SK-N-SH (cell line): ENCODE measurements around the gene NSA2. TPM values are rescaled to one million over a fixed set of nuclear protein-coding genes. Genes with fewer than 3 reads are reported as not detected.

Experiments
- CTCF ChIA-PET: fragments of 300-600, 350-600 bp; formaldehyde crosslinking; extraction: SDS; loops from one replicate; lab custom pipeline; 2021; lab: Yijun Ruan, JAX
- POLR2A ChIA-PET: fragments of 350-600 bp; sonication (Branson Sonifier 250); formaldehyde crosslinking; extraction: SDS; loops from one replicate; lab custom pipeline; 2020; ENCODE audit warnings: antibody characterized with exemption, inconsistent platforms; lab: Yijun Ruan, JAX
- DNase-seq: peaks from one replicate; pipeline ENCODE4 v3.0.0; 2012
- H2AFZ ChIP-seq: fragments of 200-600 bp; sonication (generic); 2 replicates; pipeline ENCODE4 v1.8.1; 2016; ENCODE audit warnings: antibody characterized with exemption, mild to moderate bottlenecking, low read depth
- H3F3A ChIP-seq: fragments of 200-600 bp; sonication (generic); replicated peaks from 2 replicates; pipeline ENCODE3; 2016; ENCODE audit warnings: antibody characterized with exemption, mild to moderate bottlenecking; ENCODE audit not compliant: insufficient read depth
- H3K27ac ChIP-seq, 2 experiments: fragments of 200-500 bp in 1 of 2; fragments of 200-600 bp in 1 of 2; sonication (Bioruptor generic) in 1 of 2; sonication (generic), shearing (Covaris generic) in 1 of 2; 2 replicates each; pipeline versions ENCODE4 v1.5.1 to v1.6.1; 2014 to 2016; ENCODE audit warnings: low read depth in 2 of 2, inconsistent platforms in 1 of 2, low read length in 1 of 2, mild to moderate bottlenecking in 1 of 2, mixed read lengths in 1 of 2
- H3K27me3 ChIP-seq: fragments of 200-600 bp; sonication (generic), shearing (Covaris generic); 2 replicates; pipeline ENCODE4 v1.6.1; 2016; ENCODE audit warnings: mixed run types; ENCODE audit not compliant: insufficient read depth
- H3K36me3 ChIP-seq, 2 experiments: fragments of 200-500 bp in 1 of 2; fragments of 200-600 bp in 1 of 2; sonication (Bioruptor generic) in 1 of 2; sonication (generic) in 1 of 2; replicated peaks in 1 of 2; 2 replicates each; pipeline versions ENCODE3 to v1.5.1; 2014 to 2016; ENCODE audit warnings: low read length in 1 of 2, mild to moderate bottlenecking in 1 of 2; ENCODE audit not compliant: insufficient read depth in 2 of 2, control insufficient read depth in 1 of 2
- H3K4me1 ChIP-seq, 2 experiments: fragments of 200-500 bp in 1 of 2; fragments of 200-600 bp in 1 of 2; sonication (Bioruptor generic) in 1 of 2; sonication (generic), shearing (Covaris generic) in 1 of 2; 2 replicates each; pipeline versions ENCODE4 v1.5.1 to v1.6.1; 2014 to 2016; ENCODE audit warnings: low read depth in 1 of 2, low read length in 1 of 2, mixed run types in 1 of 2; ENCODE audit not compliant: insufficient read depth in 2 of 2, control insufficient read depth in 1 of 2
- H3K4me2 ChIP-seq: fragments of 200-600 bp; sonication (generic), shearing (Covaris generic); 2 replicates; pipeline ENCODE4 v1.6.1; 2017; ENCODE audit warnings: mixed run types
- H3K4me3 ChIP-seq, 2 experiments: fragments of 200-500 bp in 1 of 2; fragments of 200-600 bp in 1 of 2; sonication (Bioruptor generic) in 1 of 2; sonication (generic), shearing (Covaris generic) in 1 of 2; 2 replicates each; pipeline versions ENCODE4 v1.5.1 to v1.8.1; 2014 to 2016; ENCODE audit warnings: low read depth in 2 of 2, inconsistent platforms in 1 of 2, low read length in 1 of 2, mild to moderate bottlenecking in 1 of 2, mixed read lengths in 1 of 2, moderate library complexity in 1 of 2
- H3K79me2 ChIP-seq: fragments of 200-600 bp; sonication (generic); 2 replicates; pipeline ENCODE4 v1.8.1; 2017; ENCODE audit warnings: mild to moderate bottlenecking; ENCODE audit not compliant: insufficient read depth
- H3K9ac ChIP-seq: fragments of 200-600 bp; sonication (generic); 2 replicates; pipeline ENCODE4 v1.6.1; 2017; ENCODE audit warnings: mixed run types
- H3K9me2 ChIP-seq: fragments of 200-600 bp; sonication (generic); 2 replicates; pipeline ENCODE4 v1.6.1; 2017; ENCODE audit warnings: mixed run types
- H3K9me3 ChIP-seq: fragments of 200-600 bp; sonication (generic); 2 replicates; pipeline ENCODE4 v1.6.1; 2017; ENCODE audit warnings: mixed run types, mild to moderate bottlenecking, moderate library complexity
- H4K20me1 ChIP-seq: fragments of 200-600 bp; sonication (generic); 2 replicates; pipeline ENCODE4 v1.6.1; 2017; ENCODE audit warnings: mild to moderate bottlenecking, mixed run types; ENCODE audit not compliant: insufficient read depth
- CHD2 ChIP-seq: fragments of 150-350 bp; IDR thresholded peaks from 2 replicates; pipeline ENCODE4 v1.6.1; 2018; ENCODE audit warnings: low read length; ENCODE audit not compliant: partially characterized antibody
- ELF1 ChIP-seq: IDR thresholded peaks from 2 replicates; pipeline ENCODE4 v1.4.0; 2012
- EP300 ChIP-seq, 2 experiments: IDR thresholded peaks; 2 replicates each; pipeline versions ENCODE4 v1.4.0 to v1.6.1; 2012; ENCODE audit warnings: borderline replicate concordance in 1 of 2, low read depth in 1 of 2, low read length in 1 of 2
- FOSL2 ChIP-seq: IDR thresholded peaks from 2 replicates; pipeline ENCODE4 v1.4.0; 2012; ENCODE audit warnings: low read depth, mild to moderate bottlenecking, moderate library complexity, borderline replicate concordance
- FOXJ3 ChIP-seq: sonication (generic); formaldehyde crosslinking; IDR thresholded peaks from 2 replicates; pipeline ENCODE4 v1.5.1; 2020; ENCODE audit warnings: mild to moderate bottlenecking, missing genetic modification reagents
- GABPA ChIP-seq: IDR thresholded peaks from 2 replicates; pipeline ENCODE4 v1.4.0; 2012; ENCODE audit warnings: low read depth, mild to moderate bottlenecking
- MAX ChIP-seq: IDR thresholded peaks from 2 replicates; pipeline ENCODE4 v1.4.0; 2012; ENCODE audit warnings: low read depth
- MEF2A ChIP-seq: IDR thresholded peaks from 2 replicates; pipeline ENCODE4 v1.4.0; 2012; ENCODE audit warnings: low read depth, borderline replicate concordance
- NFIC ChIP-seq: IDR thresholded peaks from 2 replicates; pipeline ENCODE4 v1.4.0; 2012; ENCODE audit warnings: borderline replicate concordance
- POLR2AphosphoS5 ChIP-seq: IDR thresholded peaks from 2 replicates; pipeline ENCODE4 v1.6.1; 2012; ENCODE audit warnings: low read depth, low read length
- RCOR1 ChIP-seq: fragments of 150-350 bp; IDR thresholded peaks from 2 replicates; pipeline ENCODE4 v1.6.1; 2017; ENCODE audit warnings: antibody characterized with exemption, low read length
- SIN3A ChIP-seq: IDR thresholded peaks from 2 replicates; pipeline ENCODE4 v1.6.1; 2012; ENCODE audit warnings: low read depth, mild to moderate bottlenecking, low read length, moderate library complexity, borderline replicate concordance
- SMC3 ChIP-seq: IDR thresholded peaks from 2 replicates; pipeline ENCODE4 v1.6.1; 2012; ENCODE audit warnings: low read depth, low read length, improper control_type of control experiment
- TAF1 ChIP-seq: IDR thresholded peaks from 2 replicates; pipeline ENCODE4 v1.6.1; 2012; ENCODE audit warnings: low read depth, mild to moderate bottlenecking, low read length, moderate library complexity, borderline replicate concordance
- TCF12 ChIP-seq: IDR thresholded peaks from 2 replicates; pipeline ENCODE4 v1.4.0; 2012
- TEAD4 ChIP-seq: IDR thresholded peaks from 2 replicates; pipeline ENCODE4 v1.4.0; 2012; ENCODE audit warnings: mild to moderate bottlenecking, borderline replicate concordance; ENCODE audit not compliant: insufficient read depth
- YY1 ChIP-seq: IDR thresholded peaks from 2 replicates; pipeline ENCODE4 v1.4.0; 2012; ENCODE audit warnings: low read depth, mild to moderate bottlenecking
- WGBS: methylation state at CpG from one replicate; pipeline ENCODE4 v1.1.6; 2017; ENCODE audit warnings: low lambda C conversion rate; 5-methylcytosine and 5-hydroxymethylcytosine counted together
- polyA plus RNA-seq, 3 experiments: library from polyadenylated mRNA; depleted of rRNA; stranded (reverse); fragments of >200 nt; gene quantifications; 2 replicates each; pipeline ENCODE4 v1.2.3, GENCODE V29; 2012
- TF ChIP-seq, protein P1 (sequence below): IDR thresholded peaks from 2 replicates; pipeline ENCODE4 v1.4.0; 2012; ENCODE audit warnings: low read depth, borderline replicate concordance
- TF ChIP-seq, protein P2 (sequence below): IDR thresholded peaks from 2 replicates; pipeline ENCODE4 v1.6.1; 2012; ENCODE audit warnings: mild to moderate bottlenecking, low read depth, low read length, moderate library complexity
- TF ChIP-seq, protein P3 (sequence below): IDR thresholded peaks from 2 replicates; pipeline ENCODE4; 2012
- TF ChIP-seq, protein P4 (sequence below): IDR thresholded peaks from 2 replicates; pipeline ENCODE4 v1.4.0; 2012; ENCODE audit warnings: low read depth, borderline replicate concordance

Gene NSA2
- 70.7 and 81.0 TPM in 2 replicates for polyA plus RNA-seq (2012; rRNA removed)
- polyA plus RNA-seq (2012; cell fraction: cytosol; rRNA removed) = 112 and 207 TPM in 2 replicates
- polyA plus RNA-seq (2012; cell fraction: nucleus; rRNA removed) = 10.9 and 26.4 TPM in 2 replicates

DNA sequence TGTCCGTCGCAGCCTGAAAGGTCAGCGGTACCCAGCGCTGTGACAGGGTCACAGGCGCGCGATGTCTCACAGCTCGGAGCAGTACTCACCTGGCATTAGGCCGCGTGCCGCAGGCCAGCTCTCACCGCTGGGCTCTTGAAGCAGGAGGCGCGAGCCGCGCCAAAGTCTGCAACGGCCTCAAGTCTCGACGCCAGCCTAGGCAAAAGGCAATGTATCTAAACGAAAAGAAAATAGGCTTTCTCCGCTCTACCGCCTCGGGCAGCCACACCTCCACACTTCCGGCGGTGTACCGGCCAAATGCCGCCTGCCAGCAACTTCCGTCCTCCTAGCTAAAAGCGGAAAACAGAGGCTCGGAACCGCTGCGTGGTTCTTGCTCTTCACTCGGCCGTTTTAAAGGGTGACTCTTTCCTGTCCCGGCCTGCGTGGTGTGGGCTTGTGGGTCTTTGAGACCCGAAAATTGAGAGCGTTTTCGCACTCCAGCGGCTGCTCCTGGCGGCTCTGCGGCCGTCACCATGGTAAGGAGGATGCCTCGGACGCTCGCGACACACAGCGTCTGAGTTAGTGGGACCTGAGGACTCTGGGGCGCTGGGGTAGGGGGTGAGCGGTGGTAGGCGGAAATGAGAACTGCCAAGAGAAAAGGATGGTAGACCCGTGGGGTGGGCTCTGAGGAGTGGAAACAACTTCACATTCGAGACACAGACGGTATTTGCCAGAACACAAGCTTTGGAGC, at the start of gene NSA2, which contains the start of gene GFM2:
Gene NSA2 (plus strand): TSS at position 401 of the 730 bp plus-strand sequence. CDS start 112 bp downstream, at position 513.
Gene GFM2 (minus strand): TSS at position 269 of the 730 bp plus-strand sequence. CDS start 3,375 bp downstream, outside the sequence.
- Histone ChIP-seq H3K9me2 (no peaks in the 10 kb centered on the region), H2AFZ (peak within 1 kb of the TSS; percentile 99), H3K79me2 (peaks cover 59% of the 10 kb centered on the region), H3K9ac (peak within 1 kb of the TSS; percentile 87), H4K20me1 (no peaks in the 10 kb centered on the region), H3K4me1 (peaks cover 17 to 27% of the 10 kb centered on the region in 2 experiments; a peak in 3 of 4 replicates), H3K4me2 (peak within 1 kb of the TSS; percentile 95), H3F3A (peaks cover 26% of the 10 kb centered on the region), H3K27ac (peak within 1 kb of the TSS; percentile 67 to 89), H3K36me3 (peaks cover 36 to 47% of the 10 kb centered on the region in 2 experiments)
- 1% methylated on average over 51 of the region's 54 CpGs for WGBS
- POLR2A ChIA-PET = interaction anchor here (0.7 to 1.0 kb wide), 2 partner anchors 9 to 14 kb away, joined by 3 read pairs; no protein-coding TSS in a partner anchor
- CTCF ChIA-PET = interaction anchor here (0.8 to 2.4 kb wide), 16 partner anchors 12 to 570 kb away, joined by 3 to 15 read pairs (median 4); partner anchors contain the start of genes HEXB and HMGCR
- DNase-seq = peak; percentile 80
- peak; percentile 89 for TF ChIP-seq MAX
- TF ChIP-seq CHD2 = peak; percentile 77
- TF ChIP-seq SIN3A = peak; percentile 95
- TF ChIP-seq POLR2AphosphoS5 = peak; percentile 58
- TF ChIP-seq FOXJ3 (CRISPR knock-in tag) = no peak
- TF ChIP-seq, protein P1, sequence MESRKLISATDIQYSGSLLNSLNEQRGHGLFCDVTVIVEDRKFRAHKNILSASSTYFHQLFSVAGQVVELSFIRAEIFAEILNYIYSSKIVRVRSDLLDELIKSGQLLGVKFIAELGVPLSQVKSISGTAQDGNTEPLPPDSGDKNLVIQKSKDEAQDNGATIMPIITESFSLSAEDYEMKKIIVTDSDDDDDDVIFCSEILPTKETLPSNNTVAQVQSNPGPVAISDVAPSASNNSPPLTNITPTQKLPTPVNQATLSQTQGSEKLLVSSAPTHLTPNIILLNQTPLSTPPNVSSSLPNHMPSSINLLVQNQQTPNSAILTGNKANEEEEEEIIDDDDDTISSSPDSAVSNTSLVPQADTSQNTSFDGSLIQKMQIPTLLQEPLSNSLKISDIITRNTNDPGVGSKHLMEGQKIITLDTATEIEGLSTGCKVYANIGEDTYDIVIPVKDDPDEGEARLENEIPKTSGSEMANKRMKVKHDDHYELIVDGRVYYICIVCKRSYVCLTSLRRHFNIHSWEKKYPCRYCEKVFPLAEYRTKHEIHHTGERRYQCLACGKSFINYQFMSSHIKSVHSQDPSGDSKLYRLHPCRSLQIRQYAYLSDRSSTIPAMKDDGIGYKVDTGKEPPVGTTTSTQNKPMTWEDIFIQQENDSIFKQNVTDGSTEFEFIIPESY = 0 out of 2 replicates have a peak, but pooled peaks have one; percentile 34
- TF ChIP-seq, protein P2, sequence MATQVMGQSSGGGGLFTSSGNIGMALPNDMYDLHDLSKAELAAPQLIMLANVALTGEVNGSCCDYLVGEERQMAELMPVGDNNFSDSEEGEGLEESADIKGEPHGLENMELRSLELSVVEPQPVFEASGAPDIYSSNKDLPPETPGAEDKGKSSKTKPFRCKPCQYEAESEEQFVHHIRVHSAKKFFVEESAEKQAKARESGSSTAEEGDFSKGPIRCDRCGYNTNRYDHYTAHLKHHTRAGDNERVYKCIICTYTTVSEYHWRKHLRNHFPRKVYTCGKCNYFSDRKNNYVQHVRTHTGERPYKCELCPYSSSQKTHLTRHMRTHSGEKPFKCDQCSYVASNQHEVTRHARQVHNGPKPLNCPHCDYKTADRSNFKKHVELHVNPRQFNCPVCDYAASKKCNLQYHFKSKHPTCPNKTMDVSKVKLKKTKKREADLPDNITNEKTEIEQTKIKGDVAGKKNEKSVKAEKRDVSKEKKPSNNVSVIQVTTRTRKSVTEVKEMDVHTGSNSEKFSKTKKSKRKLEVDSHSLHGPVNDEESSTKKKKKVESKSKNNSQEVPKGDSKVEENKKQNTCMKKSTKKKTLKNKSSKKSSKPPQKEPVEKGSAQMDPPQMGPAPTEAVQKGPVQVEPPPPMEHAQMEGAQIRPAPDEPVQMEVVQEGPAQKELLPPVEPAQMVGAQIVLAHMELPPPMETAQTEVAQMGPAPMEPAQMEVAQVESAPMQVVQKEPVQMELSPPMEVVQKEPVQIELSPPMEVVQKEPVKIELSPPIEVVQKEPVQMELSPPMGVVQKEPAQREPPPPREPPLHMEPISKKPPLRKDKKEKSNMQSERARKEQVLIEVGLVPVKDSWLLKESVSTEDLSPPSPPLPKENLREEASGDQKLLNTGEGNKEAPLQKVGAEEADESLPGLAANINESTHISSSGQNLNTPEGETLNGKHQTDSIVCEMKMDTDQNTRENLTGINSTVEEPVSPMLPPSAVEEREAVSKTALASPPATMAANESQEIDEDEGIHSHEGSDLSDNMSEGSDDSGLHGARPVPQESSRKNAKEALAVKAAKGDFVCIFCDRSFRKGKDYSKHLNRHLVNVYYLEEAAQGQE = 0 out of 2 replicates have a peak, but pooled peaks have one; percentile 28
- no peak for TF ChIP-seq TEAD4
- peak; percentile 89 for TF ChIP-seq TAF1
- TF ChIP-seq YY1 = peak; percentile 74; the same call in 1 of the 2 replicates
- TF ChIP-seq SMC3 = no peak
- TF ChIP-seq EP300 (IDR thresholded peaks at IDR 0.05; ENCODE audit: borderline replicate concordance in 1 of 2, low read depth in 1 of 2, low read length in 1 of 2) = peak in 1 of 2 experiments; percentile 14; a peak in 1 of 4 replicates
- peak; percentile 42 for TF ChIP-seq RCOR1
- TF ChIP-seq MEF2A = no peak
- peak; percentile 85 for TF ChIP-seq ELF1
- peak; percentile 4; the same call in 1 of the 2 replicates for TF ChIP-seq FOSL2
- peak; percentile 100 for TF ChIP-seq GABPA
- TF ChIP-seq NFIC = 0 out of 2 replicates have a peak, but pooled peaks have one; percentile 18
- TF ChIP-seq TCF12 = peak; percentile 21; the same call in 1 of the 2 replicates
- TF ChIP-seq, protein P3, sequence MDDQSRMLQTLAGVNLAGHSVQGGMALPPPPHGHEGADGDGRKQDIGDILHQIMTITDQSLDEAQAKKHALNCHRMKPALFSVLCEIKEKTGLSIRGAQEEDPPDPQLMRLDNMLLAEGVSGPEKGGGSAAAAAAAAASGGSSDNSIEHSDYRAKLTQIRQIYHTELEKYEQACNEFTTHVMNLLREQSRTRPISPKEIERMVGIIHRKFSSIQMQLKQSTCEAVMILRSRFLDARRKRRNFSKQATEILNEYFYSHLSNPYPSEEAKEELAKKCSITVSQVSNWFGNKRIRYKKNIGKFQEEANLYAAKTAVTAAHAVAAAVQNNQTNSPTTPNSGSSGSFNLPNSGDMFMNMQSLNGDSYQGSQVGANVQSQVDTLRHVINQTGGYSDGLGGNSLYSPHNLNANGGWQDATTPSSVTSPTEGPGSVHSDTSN = peak; percentile 41; the same call in 1 of the 2 replicates
- TF ChIP-seq, protein P4, sequence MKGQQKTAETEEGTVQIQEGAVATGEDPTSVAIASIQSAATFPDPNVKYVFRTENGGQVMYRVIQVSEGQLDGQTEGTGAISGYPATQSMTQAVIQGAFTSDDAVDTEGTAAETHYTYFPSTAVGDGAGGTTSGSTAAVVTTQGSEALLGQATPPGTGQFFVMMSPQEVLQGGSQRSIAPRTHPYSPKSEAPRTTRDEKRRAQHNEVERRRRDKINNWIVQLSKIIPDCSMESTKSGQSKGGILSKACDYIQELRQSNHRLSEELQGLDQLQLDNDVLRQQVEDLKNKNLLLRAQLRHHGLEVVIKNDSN = peak; percentile 60
- TF ChIP-seq, all 33 proteins: peak for 17
- Histone ChIP-seq H3K27me3 (no peaks in the 10 kb centered on the region), H3K4me3 (peak within 1 kb of the TSS; percentile 98 to 100), H3K9me3 (no peaks in the 10 kb centered on the region)
